H9 (cell line): ENCODE results near the gene TBC1D5. TPM values are rescaled to one million over a fixed set of nuclear protein-coding genes. Genes with fewer than 3 reads are reported as not detected.

ENCODE experiments used
- DNase-seq: peaks from one replicate; pipeline ENCODE4 v3.0.0-alpha.2; 2017
- H2AFZ ChIP-seq: one replicate; pipeline ENCODE4 v1.6.1; 2013; ENCODE audit warnings: mild to moderate bottlenecking, low read length, control low read depth, moderate library complexity
- H2AK5ac ChIP-seq: 2 replicates; pipeline ENCODE4 v1.6.1; 2013; ENCODE audit warnings: low read length, control low read depth, mixed read lengths; ENCODE audit not compliant: insufficient read length
- H2BK120ac ChIP-seq: one replicate; pipeline ENCODE4 v1.6.1; 2013; ENCODE audit warnings: low read depth, mild to moderate bottlenecking, low read length, control low read depth, inconsistent platforms; ENCODE audit not compliant: poor library complexity, severe bottlenecking
- H2BK12ac ChIP-seq: 2 replicates; pipeline ENCODE4 v1.6.1; 2013; ENCODE audit warnings: low read length, control low read depth, mixed read lengths, low read depth; ENCODE audit not compliant: insufficient read length
- H2BK15ac ChIP-seq: 2 replicates; pipeline ENCODE4 v1.6.1; 2013; ENCODE audit warnings: low read depth, low read length, control low read depth
- H2BK20ac ChIP-seq: one replicate; pipeline ENCODE4 v1.6.1; 2013; ENCODE audit warnings: low read depth, mild to moderate bottlenecking, low read length, control low read depth, inconsistent platforms; ENCODE audit not compliant: poor library complexity, severe bottlenecking
- H2BK5ac ChIP-seq: 2 replicates; pipeline ENCODE4 v1.6.1; 2013; ENCODE audit warnings: low read length, control low read depth, mixed read lengths; ENCODE audit not compliant: insufficient read length
- H3K14ac ChIP-seq: 2 replicates; pipeline ENCODE4 v1.6.1; 2013; ENCODE audit warnings: low read length, control low read depth; ENCODE audit not compliant: insufficient read depth
- H3K18ac ChIP-seq: 2 replicates; pipeline ENCODE4 v1.6.1; 2013; ENCODE audit warnings: low read depth, mild to moderate bottlenecking, mixed read lengths, low read length, control low read depth; ENCODE audit not compliant: insufficient read length
- H3K23ac ChIP-seq: 2 replicates; pipeline ENCODE4 v1.6.1; 2013; ENCODE audit warnings: low read length, control low read depth, mixed read lengths, low read depth; ENCODE audit not compliant: insufficient read length
- H3K23me2 ChIP-seq: 2 replicates; pipeline ENCODE4 v1.6.1; 2013; ENCODE audit warnings: low read depth, mild to moderate bottlenecking, mixed read lengths, low read length, control low read depth; ENCODE audit not compliant: insufficient read length, poor library complexity, severe bottlenecking
- H3K27ac ChIP-seq: 2 replicates; pipeline ENCODE4 v1.5.1; 2013; ENCODE audit warnings: low read length, control low read depth, mixed read lengths, low read depth; ENCODE audit not compliant: insufficient read length
- H3K27me3 ChIP-seq: 2 replicates; pipeline ENCODE4 v1.6.1; 2013; ENCODE audit warnings: low read length, control low read depth, inconsistent platforms; ENCODE audit not compliant: insufficient read depth
- H3K4ac ChIP-seq: 2 replicates; pipeline ENCODE4 v1.6.1; 2013; ENCODE audit warnings: low read depth, mild to moderate bottlenecking, control low read depth, inconsistent platforms, low read length, moderate library complexity
- H3K4me1 ChIP-seq: 2 replicates; pipeline ENCODE4 v1.6.1; 2013; ENCODE audit warnings: low read length, control low read depth, inconsistent platforms; ENCODE audit not compliant: insufficient read depth
- H3K4me2 ChIP-seq: 2 replicates; pipeline ENCODE4 v1.6.1; 2013; ENCODE audit warnings: low read length, control low read depth, mixed read lengths; ENCODE audit not compliant: insufficient read length, insufficient read depth
- H3K56ac ChIP-seq: 2 replicates; pipeline ENCODE4 v1.6.1; 2013; ENCODE audit warnings: low read depth, mild to moderate bottlenecking, mixed read lengths, low read length, control low read depth; ENCODE audit not compliant: insufficient read length
- H3K79me1 ChIP-seq: 2 replicates; pipeline ENCODE4 v1.6.1; 2013; ENCODE audit warnings: low read depth, mild to moderate bottlenecking, moderate library complexity, low read length, control low read depth, inconsistent platforms; ENCODE audit not compliant: insufficient read depth, poor library complexity, severe bottlenecking
- H3K79me2 ChIP-seq: 2 replicates; pipeline ENCODE4 v1.6.1; 2013; ENCODE audit warnings: low read length, control low read depth, inconsistent platforms; ENCODE audit not compliant: insufficient read depth
- H3K9ac ChIP-seq: 2 replicates; pipeline ENCODE4 v1.6.1; 2013; ENCODE audit warnings: low read length, control low read depth, mixed read lengths; ENCODE audit not compliant: insufficient read length; ENCODE audit errors: extremely low read depth
- H3K9me3 ChIP-seq: one replicate; pipeline ENCODE4 v1.6.1; 2013; ENCODE audit warnings: low read depth, low read length, inconsistent platforms; ENCODE audit not compliant: control insufficient read depth
- H3T11ph ChIP-seq: one replicate; pipeline ENCODE4 v1.6.1; 2013; ENCODE audit warnings: mild to moderate bottlenecking, low read length, control low read depth, inconsistent platforms
- H4K20me1 ChIP-seq: one replicate; pipeline ENCODE4 v1.6.1; 2013; ENCODE audit not compliant: control insufficient read depth, insufficient read length, insufficient read depth
- H4K5ac ChIP-seq: 2 replicates; pipeline ENCODE4 v1.6.1; 2013; ENCODE audit warnings: low read depth, mild to moderate bottlenecking, mixed read lengths, low read length, control low read depth; ENCODE audit not compliant: insufficient read length
- H4K8ac ChIP-seq: replicated peaks from 2 replicates; pipeline ENCODE4 v1.6.1; 2013; ENCODE audit warnings: low read length, control low read depth, mixed read lengths, low read depth; ENCODE audit not compliant: insufficient read length
- H4K91ac ChIP-seq: 2 replicates; pipeline ENCODE4 v1.6.1; 2013; ENCODE audit warnings: low read depth, mild to moderate bottlenecking, moderate library complexity, mixed read lengths, low read length, control low read depth; ENCODE audit not compliant: insufficient read length
- H3K27ac Mint-ChIP-seq, 3 experiments: 2 replicates in 2 of 3; 3 replicates in 1 of 3; pipeline ENCODE4 v1.8.0; 2020 to 2021; ENCODE audit warnings: mixed read lengths in 3 of 3, mild to moderate bottlenecking in 1 of 3, moderate library complexity in 1 of 3
- H3K27me3 Mint-ChIP-seq: 2 replicates; pipeline ENCODE4 v1.8.0; 2021; ENCODE audit warnings: low read depth, mild to moderate bottlenecking, moderate library complexity, mixed read lengths
- H3K36me3 Mint-ChIP-seq, 3 experiments: 2 replicates in 2 of 3; 3 replicates in 1 of 3; pipeline ENCODE4 v1.8.0; 2020 to 2021; ENCODE audit warnings: low read depth in 3 of 3, mixed read lengths in 3 of 3; ENCODE audit not compliant: insufficient read depth in 1 of 3
- H3K4me1 Mint-ChIP-seq, 2 experiments: 2 replicates each; pipeline ENCODE4 v1.8.0; 2020; ENCODE audit warnings: mixed read lengths in 2 of 2
- H3K4me3 Mint-ChIP-seq, 2 experiments: 2 replicates in 1 of 2; 3 replicates in 1 of 2; pipeline ENCODE4 v1.8.0; 2020 to 2021; ENCODE audit warnings: mild to moderate bottlenecking in 2 of 2, mixed read lengths in 2 of 2, moderate library complexity in 1 of 2
- H3K9me3 Mint-ChIP-seq, 2 experiments: 2 replicates in 1 of 2; 3 replicates in 1 of 2; pipeline ENCODE4 v1.8.0; 2020; ENCODE audit warnings: mild to moderate bottlenecking in 2 of 2, mixed read lengths in 2 of 2, moderate library complexity in 1 of 2
- CTCF ChIP-seq: fragments of 200-600 bp; sonication (generic); conservative IDR thresholded peaks from 3 replicates; pipeline ENCODE4 v1.8.0; 2021; ENCODE audit warnings: antibody characterized with exemption, mild to moderate bottlenecking
- WGBS: extraction: QIAGEN DNeasy Blood & Tissue Kit; methylation state at CpG from one replicate; pipeline ENCODE4 v1.1.7; 2013; ENCODE audit warnings: missing lambda C conversion rate, low lambda C conversion rate, mixed read lengths; ENCODE audit not compliant: insufficient read length; ENCODE audit errors: extremely low coverage; 5-methylcytosine and 5-hydroxymethylcytosine counted together
- total RNA-seq: library from RNA; stranded (reverse); gene quantifications from 2 replicates; pipeline ENCODE4 v1.2.1, GENCODE V29; 2021

TBC1D5 gene
- total RNA-seq, 1 experiment from 2014 or later: 25.0 TPM

- no peak for DNase-seq
- H3K23me2 ChIP-seq: no peaks in the 10 kb centered on the region
- no peak for TF ChIP-seq CTCF
- Mint-ChIP-seq H3K4me3 (no peak overlapping the region), H3K9me3 (no peaks in the 10 kb centered on the region), H3K4me1 (peaks cover 0 to 2% of the 10 kb centered on the region in 2 experiments; a peak in 1 of 4 replicates), H3K27ac (no peak overlapping the region; a peak in 1 of 7 replicates), H3K36me3 (no peaks in the 10 kb centered on the region), H3K27me3 (no peaks in the 10 kb centered on the region)
- no peak overlapping the region for H4K8ac ChIP-seq
- H2BK15ac ChIP-seq: no peak overlapping the region
- H3K9ac ChIP-seq: no peak overlapping the region
- H2BK120ac ChIP-seq: no peak overlapping the region
- no peaks in the 10 kb centered on the region for H3K79me2 ChIP-seq
- H2AK5ac ChIP-seq: no peak overlapping the region
- H3K79me1 ChIP-seq: no peaks in the 10 kb centered on the region
- H3K4me1 ChIP-seq: no peaks in the 10 kb centered on the region
- H2BK12ac ChIP-seq: no peak overlapping the region
- no peak overlapping the region for H3K4me2 ChIP-seq
- H3K18ac ChIP-seq: no peak overlapping the region
- no peak overlapping the region for H2AFZ ChIP-seq
- H3K23ac ChIP-seq: no peak overlapping the region
- no peak overlapping the region for H3T11ph ChIP-seq
- H3K27ac ChIP-seq: no peak overlapping the region
- no peak overlapping the region for H4K5ac ChIP-seq
- no peak overlapping the region for H3K56ac ChIP-seq
- no peak overlapping the region for H4K91ac ChIP-seq
- no peaks in the 10 kb centered on the region for H3K9me3 ChIP-seq
- H3K27me3 ChIP-seq: no peaks in the 10 kb centered on the region
- no peak overlapping the region for H3K14ac ChIP-seq
- no CpG with 5 or more reads among the region's 5 CpGs for WGBS
- no peaks in the 10 kb centered on the region for H4K20me1 ChIP-seq
- H2BK20ac ChIP-seq: no peak overlapping the region
- no peak overlapping the region for H3K4ac ChIP-seq
- H2BK5ac ChIP-seq: no peak overlapping the region
Measured at GRCh38 chr3:17322106-17322793, 420.2 kb downstream of the TBC1D5 start.
